CD4-positive, alpha-beta T cell treated with Interleukin-2 at 100 ng/mL for 4 hours (primary cell): ENCODE results near the gene ZNF692.

Experiments
- DNase-seq: peaks from one replicate; pipeline ENCODE4 v3.0.0-alpha.2; 2020; ENCODE audit warnings: low spot score

ZNF692 gene

GRCh38 chr1:248824701-248825100 is 34.2 kb downstream of the ZNF692 start:
- no peak for DNase-seq

- DNase-seq: no peak
Observed at GRCh38 chr1:248824301-248824700, 34.6 kb downstream of the ZNF692 start.

- DNase-seq: no peak
Observed at GRCh38 chr1:248823517-248824001, 35.3 kb downstream of the ZNF692 start.

GRCh38 chr1:248822148-248823032 is 36.5 kb downstream of the ZNF692 start:
- DNase-seq: no peak

- no peak for DNase-seq
Observed at GRCh38 chr1:248821641-248822040, 37.2 kb downstream of the ZNF692 start.

GRCh38 chr1:248821101-248821500 is 37.8 kb downstream of the ZNF692 start:
- DNase-seq: no peak

- DNase-seq: no peak
Observed at GRCh38 chr1:248820041-248820585, 38.8 kb downstream of the ZNF692 start.

GRCh38 chr1:248818505-248819374 is 40.1 kb downstream of the ZNF692 start:
- no peak for DNase-seq

GRCh38 chr1:248817065-248817464 is 41.8 kb downstream of the ZNF692 start:
- no peak for DNase-seq

- no peak for DNase-seq
Observed at GRCh38 chr1:248816042-248816851, 42.6 kb downstream of the ZNF692 start.

GRCh38 chr1:248815407-248816034 is 43.4 kb downstream of the ZNF692 start:
- no peak for DNase-seq

GRCh38 chr1:248814351-248814750 is 44.5 kb downstream of the ZNF692 start:
- no peak for DNase-seq

GRCh38 chr1:248813546-248813945 is 45.3 kb downstream of the ZNF692 start:
- DNase-seq: no peak

GRCh38 chr1:248812736-248813425 is 46.0 kb downstream of the ZNF692 start:
- DNase-seq: no peak

GRCh38 chr1:248811514-248812490 is 47.1 kb downstream of the ZNF692 start:
- no peak for DNase-seq

- DNase-seq: no peak
Observed at GRCh38 chr1:248810727-248811513, 48.0 kb downstream of the ZNF692 start.

GRCh38 chr1:248810000-248810726 is 48.7 kb downstream of the ZNF692 start:
- no peak for DNase-seq

- DNase-seq: no peak
Observed at GRCh38 chr1:248808876-248809275, 50.0 kb downstream of the ZNF692 start.
